Endothelial cell of umbilical vein (primary cell): ENCODE data around the gene SUMF1. TPM values are rescaled to one million over a fixed set of nuclear protein-coding genes. Genes with fewer than 3 reads are reported as not detected.

Experiments
- BruUV-seq: library from RNA; stranded (reverse); fragments of 400-500 nt; replicated peaks from 2 replicates; lab custom pipeline; 2021; lab: Mats Ljungman, UMichigan
- CTCF ChIA-PET: fragments of 300-600, 350-600 bp; sonication (Branson Sonifier 250); formaldehyde crosslinking; loops from one replicate; lab custom pipeline; 2021; ENCODE audit warnings: antibody characterized with exemption, inconsistent platforms; lab: Charles Lee
- POLR2A ChIA-PET: fragments of 300-600, 350-600 bp; sonication (Branson Sonifier 250); formaldehyde crosslinking; loops from one replicate; lab custom pipeline; 2021; ENCODE audit warnings: antibody characterized with exemption, inconsistent platforms; lab: Charles Lee
- DNase-seq: peaks from one replicate; pipeline ENCODE4 v3.0.0-alpha.2; 2011; ENCODE audit warnings: low read depth, low spot score
- FAIRE-seq: peaks from 2 replicates; lab custom pipeline; 2011; peaks lifted over from hg19 to GRCh38; lab: Jason Lieb, UNC
- H2AFZ ChIP-seq: 2 replicates; pipeline ENCODE4 v1.6.0; 2012; ENCODE audit warnings: low read depth, low read length, control low read depth, inconsistent platforms
- H3K27ac ChIP-seq: 2 replicates; pipeline ENCODE4 v1.5.1; 2011; ENCODE audit warnings: low read depth, mild to moderate bottlenecking, control low read depth, low read length, moderate library complexity; ENCODE audit not compliant: insufficient read depth
- H3K27me3 ChIP-seq, 2 experiments: 2 replicates each; pipeline versions ENCODE4 v1.6.0 to v1.6.1; 2011; ENCODE audit warnings: low read length in 2 of 2, mixed read lengths in 1 of 2; ENCODE audit not compliant: control insufficient read depth in 2 of 2, insufficient read depth in 2 of 2
- H3K36me3 ChIP-seq, 2 experiments: 2 replicates in 1 of 2; 3 replicates in 1 of 2; pipeline ENCODE4 v1.5.1; 2011; ENCODE audit warnings: low read length in 2 of 2, mild to moderate bottlenecking in 1 of 2, moderate library complexity in 1 of 2; ENCODE audit not compliant: control insufficient read depth in 2 of 2, insufficient read depth in 2 of 2; ENCODE audit errors: extremely low read depth in 1 of 2
- H3K4me1 ChIP-seq: 3 replicates; pipeline ENCODE4 v1.5.1; 2011; ENCODE audit warnings: mild to moderate bottlenecking, low read length; ENCODE audit not compliant: control insufficient read depth, insufficient read depth; ENCODE audit errors: extremely low read depth
- H3K4me2 ChIP-seq: 2 replicates; pipeline ENCODE4 v1.6.1; 2011; ENCODE audit warnings: low read length, control low read depth, mixed read lengths; ENCODE audit not compliant: insufficient read depth
- H3K4me3 ChIP-seq, 3 experiments: fragments of 200-600 bp in 1 of 3; sonication (generic), shearing (Covaris generic) in 1 of 3; replicated peaks in 1 of 3; 2 replicates each; pipeline ENCODE4 v1.5.1; 2011 to 2016; ENCODE audit warnings: control low read depth in 3 of 3, low read length in 3 of 3, mild to moderate bottlenecking in 2 of 3, inconsistent platforms in 1 of 3, low read depth in 1 of 3, moderate library complexity in 1 of 3; ENCODE audit not compliant: insufficient read depth in 1 of 3
- H3K79me2 ChIP-seq: 2 replicates; pipeline ENCODE4 v1.6.0; 2012; ENCODE audit warnings: low read length, inconsistent platforms; ENCODE audit not compliant: control insufficient read depth, insufficient read depth
- H3K9ac ChIP-seq: replicated peaks from 2 replicates; pipeline ENCODE3; 2011; ENCODE audit warnings: low read length, control low read depth; ENCODE audit not compliant: insufficient read depth; ENCODE audit errors: extremely low read depth
- H3K9me1 ChIP-seq: replicated peaks from 3 replicates; pipeline ENCODE4 v1.6.0; 2011; ENCODE audit warnings: mild to moderate bottlenecking, low read length; ENCODE audit not compliant: control insufficient read depth, insufficient read depth; ENCODE audit errors: extremely low read depth
- H3K9me3 ChIP-seq: replicated peaks from 2 replicates; pipeline ENCODE4 v1.5.1; 2012; ENCODE audit warnings: low read length, inconsistent platforms; ENCODE audit not compliant: control insufficient read depth, insufficient read depth
- H4K20me1 ChIP-seq: replicated peaks from 2 replicates; pipeline ENCODE3; 2011; ENCODE audit warnings: mild to moderate bottlenecking, low read length; ENCODE audit not compliant: control insufficient read depth, insufficient read depth; ENCODE audit errors: extremely low read depth
- CTCF ChIP-seq, 2 donors: IDR thresholded peaks; 1 replicate in 1 of 2; 2 replicates in 1 of 2; pipeline ENCODE4 v1.5.1; 2011; ENCODE audit warnings: low read length in 2 of 2, mild to moderate bottlenecking in 2 of 2, moderate library complexity in 2 of 2, control low read depth in 1 of 2, inconsistent platforms in 1 of 2, low read depth in 1 of 2; ENCODE audit not compliant: insufficient read depth in 1 of 2; ENCODE audit errors: extremely low read depth in 1 of 2
- EZH2 ChIP-seq: IDR thresholded peaks from 2 replicates; pipeline ENCODE4 v1.6.1; 2012; ENCODE audit warnings: borderline replicate concordance, low read depth, mild to moderate bottlenecking, moderate library complexity, low read length, inconsistent platforms; ENCODE audit not compliant: severe bottlenecking
- FOS ChIP-seq: IDR thresholded peaks from 2 replicates; pipeline ENCODE4 v1.6.1; 2011; ENCODE audit warnings: mild to moderate bottlenecking, low read length, moderate library complexity, borderline replicate concordance; ENCODE audit not compliant: insufficient read depth
- JUN ChIP-seq: IDR thresholded peaks from 2 replicates; pipeline ENCODE4 v1.6.1; 2011; ENCODE audit warnings: borderline replicate concordance, low read depth; ENCODE audit not compliant: insufficient read length, insufficient read depth
- POLR2A ChIP-seq: IDR thresholded peaks from 2 replicates; pipeline ENCODE4 v1.6.1; 2012; ENCODE audit warnings: low read depth, mild to moderate bottlenecking, control low read depth, low read length
- dilution Hi-C: fragments of 300-500 bp; cut with MboI; formaldehyde crosslinking; loops from one replicate; pipeline ENCODE4 v1.15.0; 2019; ENCODE audit warnings: low sequenced_read_pairs; ENCODE audit not compliant: extremely low pct_ligation_motif_present
- intact Hi-C: fragments of 100-400 bp; cut with micrococcal nuclease; formaldehyde crosslinking; loops from one replicate; pipeline ENCODE4 v1.10.0; 2022
- polyA plus RNA-seq, 4 experiments: library from polyadenylated mRNA; depleted of rRNA in 3 of 4; stranded (reverse) in 3 of 4; unstranded in 1 of 4; fragments of >200 nt; gene quantifications; 2 replicates each; pipeline versions ENCODE4 v1.2.1 to v1.2.3, GENCODE V29; 2011 to 2012; ENCODE audit warnings: missing spikeins in 1 of 4
- total RNA-seq: library from RNA; stranded (reverse); gene quantifications from 2 replicates; pipeline ENCODE4 v1.2.3, GENCODE V29; 2021

Gene SUMF1
- total and polyA plus RNA-seq, 2 donors (not counting 3 experiments of a cell fraction or from before 2014, with no cell fraction given) = 31.5 to 46.8 TPM

- FAIRE-seq = no peak
- no peak overlapping the region for H2AFZ ChIP-seq
- no peak overlapping the region for H3K9ac ChIP-seq
- H3K4me3 ChIP-seq = no peak overlapping the region
- no peaks in the 10 kb centered on the region for H4K20me1 ChIP-seq
- H3K9me3 ChIP-seq = no peaks in the 10 kb centered on the region
- POLR2A ChIA-PET = no interaction called here
- no peak overlapping the region for H3K27ac ChIP-seq
- no peaks in the 10 kb centered on the region for H3K9me1 ChIP-seq
- no TSS peak for BruUV-seq
- TF ChIP-seq EZH2 = no peak
- no peak for TF ChIP-seq CTCF (IDR thresholded peaks at IDR 0.05; ENCODE audit: extremely low read depth in 1 of 2, insufficient read depth in 1 of 2, low read depth in 1 of 2, low read length in 2 of 2)
- no peak for TF ChIP-seq POLR2A
- TF ChIP-seq JUN = no peak
- no peak overlapping the region for H3K4me2 ChIP-seq
- DNase-seq = no peak
- no peaks in the 10 kb centered on the region for H3K4me1 ChIP-seq
- CTCF ChIA-PET = interaction anchor here (0.7 to 0.8 kb wide), 2 partner anchors 18 to 81 kb away, joined by 3 to 4 read pairs; no protein-coding TSS in a partner anchor
- intact Hi-C loops = no loop called here
- H3K36me3 ChIP-seq = no peaks in the 10 kb centered on the region
- no peaks in the 10 kb centered on the region for H3K79me2 ChIP-seq
- dilution Hi-C loops = no loop called here
- H3K27me3 ChIP-seq = no peaks in the 10 kb centered on the region
These were observed 34.8 kb downstream of the SUMF1 start for GRCh38 chr3:4432259-4432658.

- no peak overlapping the region for H3K9ac ChIP-seq
- no peaks in the 10 kb centered on the region for H3K9me3 ChIP-seq
- no peaks in the 10 kb centered on the region for H4K20me1 ChIP-seq
- no TSS peak for BruUV-seq
- dilution Hi-C loops (no loop called here), intact Hi-C loops (no loop called here)
- no peaks in the 10 kb centered on the region for H3K4me1 ChIP-seq
- ChIA-PET POLR2A (no interaction called here), CTCF (interaction anchor here (1.9 kb wide), 1 partner anchor 79 kb away, joined by 4 read pairs; no protein-coding TSS in a partner anchor)
- DNase-seq = peak; percentile 20
- H3K27ac ChIP-seq = no peak overlapping the region
- no peaks in the 10 kb centered on the region for H3K27me3 ChIP-seq
- no peak overlapping the region for H2AFZ ChIP-seq
- H3K9me1 ChIP-seq = no peaks in the 10 kb centered on the region
- H3K36me3 ChIP-seq = no peaks in the 10 kb centered on the region
- TF ChIP-seq FOS = no peak
- no peak for FAIRE-seq
- no peak overlapping the region for H3K4me3 ChIP-seq
- no peaks in the 10 kb centered on the region for H3K79me2 ChIP-seq
- H3K4me2 ChIP-seq = no peak overlapping the region
These were observed 37.3 kb downstream of the SUMF1 start for GRCh38 chr3:4429648-4430350.
